Measurements from ENCODE around the gene ST8SIA5. TPM values are rescaled to one million over a fixed set of nuclear protein-coding genes. Genes with fewer than 3 reads are reported as not detected.

ST8SIA5 gene
- total and polyA plus RNA-seq, 9 of the 15 experiments (the other 6 are each of a cell fraction or from before 2014, with no cell fraction given) = 0.03 to 0.33 (median 0.06) TPM; not detected in 5

DNA sequence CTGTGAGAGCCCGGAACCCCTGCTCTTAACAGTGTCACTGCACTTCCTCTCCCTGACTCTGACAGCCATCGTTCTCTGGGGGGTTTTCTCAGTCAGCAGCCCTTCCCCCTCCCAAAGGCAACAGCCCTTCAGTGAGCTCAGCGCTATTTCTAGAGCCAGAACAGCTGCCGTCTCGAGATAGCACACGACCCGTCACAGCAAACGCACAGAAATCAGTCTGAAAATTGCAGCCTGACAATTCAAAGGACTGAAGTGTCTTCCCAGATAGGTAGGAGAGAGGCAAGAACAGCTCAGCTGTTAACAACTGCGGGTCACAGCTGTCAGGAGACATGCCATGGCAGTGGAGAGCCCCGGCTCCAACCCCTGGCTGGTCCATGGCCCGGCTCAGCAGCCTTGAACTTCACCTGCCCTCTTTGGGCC lies 45.4 kb downstream of the ST8SIA5 start (continued):
- TF ChIP-seq PYGO2 (tag; IDR thresholded peaks at IDR 0.05) (no peak), CTBP1 (IDR thresholded peaks at IDR 0.05; ENCODE audit: borderline replicate concordance) (no peak; the same call in 1 of the 2 replicates), E2F8 (IDR thresholded peaks at IDR 0.05; ENCODE audit: low read depth, partially characterized antibody) (no peak), TCF3 (CRISPR knock-in tag; IDR thresholded peaks at IDR 0.05) (peak; percentile 95), RFX1 (IDR thresholded peaks at IDR 0.05) (no peak), CBX8 (IDR thresholded peaks at IDR 0.05; ENCODE audit: borderline replicate concordance, extremely low read depth, low read depth, low read length, poor library complexity, severe bottlenecking) (no peak), RBBP5 (IDR thresholded peaks at IDR 0.05; ENCODE audit: borderline replicate concordance, insufficient read depth, low read length, poor library complexity, severe bottlenecking) (no peak), GABPA (tag; conservative IDR thresholded peaks at IDR 0.05; ENCODE audit: low read depth) (no peak), FOXM1 (IDR thresholded peaks at IDR 0.05; ENCODE audit: low read depth) (peak; percentile 39; the same call in 1 of the 2 replicates), FOXM1 (CRISPR knock-in tag; IDR thresholded peaks at IDR 0.05; ENCODE audit: low read depth) (no peak), HINFP (tag; conservative IDR thresholded peaks at IDR 0.05; ENCODE audit: low read depth) (no peak), MEF2D (tag; conservative IDR thresholded peaks at IDR 0.05; ENCODE audit: low read depth) (peak; percentile 81), MAFK (IDR thresholded peaks at IDR 0.05; ENCODE audit: low read length) (no peak), KAT8 (IDR thresholded peaks at IDR 0.05; ENCODE audit: low read depth) (no peak), MXD1 (CRISPR knock-in tag; IDR thresholded peaks at IDR 0.05; ENCODE audit: borderline replicate concordance, poor library complexity, severe bottlenecking) (no peak), MAFG (tag; conservative IDR thresholded peaks at IDR 0.05) (no peak), YBX1 (IDR thresholded peaks at IDR 0.05) (no peak), RCOR1 (IDR thresholded peaks at IDR 0.05; ENCODE audit: borderline replicate concordance in 1 of 2, low read depth in 2 of 2, low read length in 2 of 2) (peak in 1 of 2 experiments; percentile 62; a peak in 1 of 4 replicates), KLF16 (IDR thresholded peaks at IDR 0.05) (peak; percentile 74; the same call in 1 of the 2 replicates), DACH1 (IDR thresholded peaks at IDR 0.05; ENCODE audit: partially characterized antibody) (peak; percentile 80), CXXC5 (CRISPR knock-in tag; IDR thresholded peaks at IDR 0.05) (peak; percentile 59; the same call in 1 of the 2 replicates), KHSRP (IDR thresholded peaks at IDR 0.05) (no peak), ZNF586 (CRISPR knock-in tag; conservative IDR thresholded peaks at IDR 0.05) (no peak)
- TF ChIP-seq, protein P1, sequence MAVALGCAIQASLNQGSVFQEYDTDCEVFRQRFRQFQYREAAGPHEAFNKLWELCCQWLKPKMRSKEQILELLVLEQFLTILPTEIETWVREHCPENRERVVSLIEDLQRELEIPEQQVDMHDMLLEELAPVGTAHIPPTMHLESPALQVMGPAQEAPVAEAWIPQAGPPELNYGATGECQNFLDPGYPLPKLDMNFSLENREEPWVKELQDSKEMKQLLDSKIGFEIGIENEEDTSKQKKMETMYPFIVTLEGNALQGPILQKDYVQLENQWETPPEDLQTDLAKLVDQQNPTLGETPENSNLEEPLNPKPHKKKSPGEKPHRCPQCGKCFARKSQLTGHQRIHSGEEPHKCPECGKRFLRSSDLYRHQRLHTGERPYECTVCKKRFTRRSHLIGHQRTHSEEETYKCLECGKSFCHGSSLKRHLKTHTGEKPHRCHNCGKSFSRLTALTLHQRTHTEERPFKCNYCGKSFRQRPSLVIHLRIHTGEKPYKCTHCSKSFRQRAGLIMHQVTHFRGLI (CRISPR knock-in tag; IDR thresholded peaks at IDR 0.05) = no peak
